Effector CD8-positive, alpha-beta T cell (primary cell): ENCODE results near the gene MGMT.

Experiments
- DNase-seq: peaks from one replicate; lab custom pipeline; 2025; lab: John Stamatoyannopoulos, UW

The MGMT gene

DNA sequence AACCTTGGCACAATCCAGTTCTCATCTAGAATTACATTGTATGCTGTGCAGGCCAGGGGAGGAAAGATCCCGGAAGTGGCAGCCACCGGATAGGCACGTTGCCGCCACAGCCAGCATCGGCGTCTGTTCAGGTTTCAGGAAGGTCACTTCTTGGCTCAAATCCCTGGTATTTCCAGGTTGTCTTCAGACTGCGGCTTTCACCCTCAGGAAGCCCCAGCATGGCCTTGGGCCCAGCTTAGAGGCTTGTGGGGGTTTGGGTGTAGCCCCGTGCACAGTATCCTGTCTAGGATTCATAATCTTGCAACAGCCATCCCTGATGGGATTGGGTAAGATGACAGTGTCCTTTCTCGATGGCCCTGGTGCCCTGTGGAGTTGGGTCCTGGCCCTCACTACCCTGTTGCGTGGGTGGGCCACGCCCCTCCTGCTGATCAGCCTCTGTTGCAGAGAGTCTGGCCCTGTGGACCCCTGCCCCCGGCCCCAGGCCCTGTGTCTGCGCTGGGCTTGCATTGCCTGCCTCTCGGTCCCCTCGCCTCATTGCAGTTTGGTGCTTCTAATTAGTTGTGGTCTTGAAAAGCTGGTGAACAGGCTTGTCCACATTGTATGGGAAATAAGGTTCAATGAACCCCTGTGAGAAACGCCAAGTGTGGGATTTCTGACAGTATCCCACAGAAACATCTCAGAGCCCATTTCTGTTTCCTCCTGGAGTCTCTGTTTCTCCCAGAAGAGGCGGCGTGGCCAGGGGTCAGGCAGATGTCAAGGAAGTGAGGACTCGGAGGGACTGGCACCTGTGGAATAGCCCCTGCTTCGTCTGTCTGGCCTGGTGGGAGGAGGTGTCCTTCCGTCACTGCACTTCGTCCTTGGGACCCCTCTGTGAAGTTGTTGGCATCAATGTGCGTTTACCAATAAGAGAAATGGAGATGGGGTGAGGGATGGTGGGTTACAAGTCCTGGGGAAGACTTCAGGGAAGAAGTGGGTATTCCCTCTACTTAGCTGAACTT is 77.5 kb downstream of the MGMT start:
- no peak for DNase-seq

DNA sequence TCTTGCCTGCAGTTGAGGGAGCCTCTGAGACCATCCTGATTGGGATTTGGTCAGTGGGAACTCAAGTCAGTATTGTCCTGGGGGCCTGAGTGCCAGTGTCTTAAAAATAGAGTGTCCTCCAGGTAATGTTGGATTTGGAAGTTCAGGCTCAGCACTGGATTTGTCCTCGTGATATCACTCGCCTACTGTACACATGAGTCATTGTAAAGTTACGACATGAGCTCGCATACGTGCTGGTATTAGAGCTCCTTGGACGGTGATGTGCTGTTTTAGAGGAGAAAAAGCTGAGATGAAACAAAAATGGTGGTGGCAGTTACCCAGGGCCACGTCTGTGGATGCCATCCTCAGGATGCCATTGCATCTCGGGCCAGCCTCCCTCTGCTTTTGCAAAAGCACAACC is 78.2 kb downstream of the MGMT start:
- no peak for DNase-seq

DNA sequence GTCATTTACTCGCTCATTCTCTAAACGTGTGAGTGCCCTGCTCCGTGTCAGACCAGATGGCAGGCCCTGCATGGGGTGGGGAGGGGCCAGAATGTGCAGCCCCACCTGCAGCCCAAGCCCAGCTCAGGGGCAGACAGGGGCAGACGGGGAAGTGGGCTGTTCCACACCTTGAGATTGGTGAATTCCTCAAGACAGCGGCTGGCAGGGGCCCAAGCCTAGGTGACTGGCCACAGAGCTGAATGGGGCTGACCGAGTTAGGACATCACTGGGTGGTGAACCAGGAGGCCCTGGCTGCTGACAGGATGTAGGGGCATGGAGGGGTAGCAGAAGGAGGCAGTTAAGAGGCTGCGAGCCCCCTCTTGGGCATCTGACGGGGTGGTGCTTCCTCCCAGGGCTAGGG is 79.1 kb downstream of the MGMT start:
- DNase-seq, result no peak

DNA sequence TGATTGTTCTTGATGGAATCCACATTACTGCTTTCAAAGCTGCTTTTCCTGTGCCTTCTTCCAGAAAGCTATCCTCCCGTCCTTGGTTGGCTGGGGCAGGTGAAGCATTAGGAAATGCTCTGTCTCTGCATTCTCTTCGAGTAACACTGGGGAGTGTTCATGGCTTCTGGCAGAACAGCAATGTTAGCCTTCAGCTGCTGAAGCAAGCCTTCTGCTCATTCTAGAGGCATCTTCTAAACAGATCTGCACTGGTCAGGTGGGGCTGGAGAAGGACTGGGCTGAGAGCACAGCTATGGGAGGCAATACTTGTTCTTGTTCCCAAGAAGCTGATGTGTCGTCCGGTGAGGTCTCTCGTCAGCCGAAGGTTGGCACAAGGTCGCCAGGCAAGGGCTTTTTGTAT is 80.6 kb downstream of the MGMT start:
- no peak for DNase-seq

DNA sequence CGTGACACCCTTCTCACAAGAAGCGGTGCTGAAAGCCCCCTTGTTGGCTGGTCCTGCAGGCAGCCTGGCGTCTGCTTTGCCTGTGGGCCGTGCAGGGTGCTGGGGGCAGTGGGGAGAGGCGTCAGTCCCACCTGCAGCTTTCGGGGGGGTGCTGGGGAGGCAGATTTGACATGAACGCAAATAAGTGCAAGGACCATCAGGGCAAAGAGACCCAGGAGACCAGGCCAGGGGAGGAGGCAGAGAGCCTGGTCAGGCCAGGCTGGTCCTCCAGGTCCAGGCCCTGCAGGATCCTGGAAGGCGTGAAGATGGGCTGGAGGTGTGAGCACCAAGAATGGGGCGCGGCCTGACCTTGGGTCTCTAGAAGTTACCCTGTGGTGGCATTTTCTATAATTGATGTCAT is 81.6 kb downstream of the MGMT start:
- DNase-seq, result no peak

DNA sequence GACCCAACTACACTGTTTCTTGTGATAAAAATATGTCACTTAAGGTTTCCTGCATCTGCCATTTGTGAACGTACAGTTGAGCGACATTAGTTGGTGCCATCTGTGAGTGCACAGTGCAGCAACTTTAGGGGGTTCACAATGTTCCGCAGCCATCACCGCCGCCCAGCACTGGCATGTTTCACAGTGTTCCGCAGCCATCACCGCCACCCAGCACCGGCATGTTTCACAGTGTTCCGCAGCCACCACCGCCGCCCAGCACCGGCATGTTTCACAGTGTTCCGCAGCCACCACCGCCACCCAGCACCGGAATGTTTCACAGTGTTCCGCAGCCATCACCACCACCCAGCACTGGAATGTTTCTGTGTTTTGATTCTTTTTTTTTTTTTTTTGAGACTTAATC is 83.0 kb downstream of the MGMT start:
- no peak for DNase-seq

DNA sequence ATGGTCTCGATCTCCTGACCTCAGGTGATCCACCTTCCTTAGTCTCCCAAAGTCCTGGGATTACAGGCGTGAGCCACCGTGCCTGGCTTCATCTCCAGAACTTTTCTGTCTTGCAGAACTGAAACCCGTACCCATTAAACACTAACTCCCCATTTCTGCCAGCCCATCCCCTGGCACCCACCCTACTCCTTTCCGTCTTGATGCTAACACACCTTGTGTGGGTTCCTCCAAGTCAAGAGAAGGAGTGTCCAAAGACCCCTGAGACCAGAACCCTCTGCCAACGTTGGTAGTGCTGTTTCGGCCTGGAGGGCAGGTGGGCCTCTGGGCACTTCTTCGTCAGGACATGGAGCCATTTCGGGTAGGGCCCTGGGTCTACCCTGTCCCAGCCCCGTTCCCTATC is 83.6 kb downstream of the MGMT start:
- no peak for DNase-seq

DNA sequence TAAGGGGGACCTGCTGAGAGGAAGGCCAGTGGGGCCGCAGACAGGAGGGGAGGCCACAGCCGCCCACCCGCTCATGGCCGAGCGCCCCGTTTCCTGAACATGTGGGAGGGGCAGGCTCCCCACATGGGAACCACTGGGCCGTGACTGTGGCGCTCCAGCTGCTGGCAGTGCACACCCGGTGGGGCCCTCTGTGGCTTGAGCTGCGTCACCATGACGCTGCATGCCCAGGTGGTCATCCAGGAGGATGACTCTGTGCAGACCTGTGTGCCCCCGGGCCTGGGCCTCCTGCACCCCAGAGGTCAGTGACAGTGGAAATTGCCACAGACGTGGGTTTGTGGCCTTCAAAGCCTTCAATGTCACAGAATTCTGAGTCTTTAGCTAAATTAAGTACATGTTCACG is 85.1 kb downstream of the MGMT start:
- no peak for DNase-seq

DNA sequence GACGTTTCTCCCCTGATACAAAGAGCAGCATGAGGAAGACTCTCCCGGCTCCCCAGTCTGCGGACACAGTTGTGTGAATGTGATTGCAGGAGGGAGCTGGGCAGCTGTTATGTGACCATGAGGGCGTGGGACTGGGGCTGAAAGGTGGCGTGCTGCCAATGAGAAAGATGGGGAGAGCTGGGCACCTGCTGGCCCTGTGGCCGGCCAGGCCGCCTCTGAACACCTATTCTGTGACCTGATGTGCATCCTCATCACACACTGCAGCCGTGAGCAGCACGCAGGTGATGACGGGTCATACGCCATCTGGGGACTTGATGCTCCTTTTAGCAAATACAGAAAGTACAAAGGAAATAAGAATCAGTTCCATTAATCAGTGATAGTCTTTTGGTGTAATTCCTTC is 86.9 kb downstream of the MGMT start:
- no peak for DNase-seq

DNA sequence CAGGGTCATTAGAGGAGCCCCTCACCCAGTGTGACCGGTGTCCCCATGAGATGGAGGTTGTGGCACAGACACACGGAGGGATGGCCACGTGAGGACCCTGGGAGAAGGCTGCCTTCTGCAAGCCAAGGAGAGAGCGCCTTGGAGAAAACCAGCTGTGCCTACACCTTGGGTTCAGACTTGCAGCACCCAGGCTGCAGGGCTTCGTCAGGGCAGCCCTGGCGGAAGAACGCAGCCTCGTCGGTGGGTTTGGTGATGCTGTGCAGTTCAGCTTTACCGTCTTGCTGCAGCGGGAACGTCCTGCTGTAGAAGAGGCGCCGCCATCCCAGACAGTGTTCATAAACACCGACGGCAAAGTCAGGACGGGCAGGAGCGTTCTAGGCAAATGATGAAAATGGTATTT is 89.3 kb downstream of the MGMT start:
- DNase-seq, result no peak

DNA sequence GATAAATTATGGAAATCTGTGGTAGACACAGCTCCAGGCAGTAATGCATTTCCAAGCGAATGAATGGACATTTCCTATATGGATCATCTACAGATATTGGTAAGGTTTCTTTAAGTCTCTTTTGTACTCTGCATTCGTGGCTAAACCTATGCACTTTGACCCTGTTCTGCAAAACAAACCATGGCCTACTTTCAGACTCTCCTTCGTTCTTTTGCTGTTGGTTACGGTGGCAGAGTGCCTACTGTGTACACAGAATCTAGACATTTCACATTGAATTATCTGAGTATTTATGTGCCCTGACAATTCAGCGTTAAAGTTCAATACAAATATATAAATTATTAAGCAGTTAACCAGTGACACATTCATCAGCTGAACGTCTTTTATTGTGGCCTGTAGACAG is 93.3 kb downstream of the MGMT start:
- no peak for DNase-seq

DNA sequence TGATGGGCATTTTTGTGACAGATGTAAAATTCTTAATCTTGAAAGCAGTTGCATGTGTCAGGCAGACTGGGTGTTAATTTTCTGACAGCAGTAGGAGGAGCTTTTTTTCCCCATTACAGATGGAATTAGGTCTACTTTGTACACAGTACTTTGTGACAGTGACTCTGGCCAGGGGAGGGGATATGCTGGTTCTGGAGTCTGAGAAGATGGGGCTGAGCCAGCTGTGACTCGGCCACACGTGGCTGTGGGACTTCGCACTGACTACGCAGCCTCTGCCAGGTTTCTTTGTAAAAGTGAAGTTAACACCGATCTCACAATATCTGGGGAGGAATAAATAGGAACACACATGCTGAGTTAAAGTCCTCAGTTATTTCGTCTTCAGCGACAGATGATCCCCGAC is 95.4 kb downstream of the MGMT start:
- DNase-seq, result no peak

DNA sequence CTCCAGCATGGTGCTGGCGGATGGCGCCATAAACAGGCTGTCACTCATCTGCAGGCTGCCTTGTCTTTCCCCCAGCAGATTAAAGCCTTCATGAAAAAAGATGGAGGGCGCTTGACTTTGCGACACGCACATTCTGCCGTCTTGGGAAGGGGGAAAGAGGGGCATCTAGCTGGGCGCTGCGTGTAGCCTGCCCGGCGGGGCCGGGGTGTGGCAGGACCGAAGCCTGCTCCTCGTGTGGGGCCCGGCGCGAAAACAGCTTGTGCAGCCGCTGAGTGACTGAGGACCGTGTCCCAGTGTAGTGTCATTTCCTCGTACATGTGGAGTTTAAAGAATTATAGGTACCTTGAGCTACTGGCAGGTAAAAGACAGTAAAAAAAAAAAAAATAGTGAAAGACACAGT is 97.9 kb downstream of the MGMT start:
- DNase-seq, result no peak

DNA sequence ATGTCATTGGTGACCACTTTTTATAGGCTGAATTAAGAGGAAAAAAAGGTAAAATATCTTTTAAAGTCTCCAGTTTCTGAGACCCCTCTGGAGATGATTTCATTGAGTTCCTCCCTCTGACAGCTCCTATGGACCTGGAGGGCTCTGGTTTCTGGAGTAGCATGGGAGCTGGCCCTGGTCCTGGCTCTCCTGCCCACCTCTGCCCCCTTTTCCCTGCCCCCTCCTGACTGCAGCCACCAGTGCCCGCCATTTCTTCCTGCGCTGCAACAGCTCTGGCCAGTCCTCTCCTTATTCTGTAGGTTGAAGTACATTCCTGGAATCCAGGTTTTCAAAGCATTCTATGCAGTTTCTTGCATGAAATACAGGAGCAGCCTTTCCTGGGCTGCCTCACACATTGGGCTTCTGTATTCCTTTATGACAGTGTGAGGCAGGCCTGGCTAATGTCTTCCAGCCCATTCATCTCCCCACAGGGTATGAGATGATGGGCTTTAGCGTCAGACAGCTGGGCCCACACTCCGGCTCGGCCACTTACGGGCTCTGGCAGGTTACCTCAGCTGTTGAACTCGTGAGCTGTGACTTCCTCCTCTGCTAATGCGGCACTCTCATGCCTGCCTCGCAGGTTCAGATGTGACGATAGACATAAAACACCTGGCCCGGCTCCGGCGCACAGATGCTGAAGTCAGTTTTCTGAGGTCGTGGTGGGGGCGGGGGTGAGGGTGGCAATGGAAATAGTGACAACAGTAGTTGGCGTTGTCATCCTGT is 101.7 kb downstream of the MGMT start:
- no peak for DNase-seq

DNA sequence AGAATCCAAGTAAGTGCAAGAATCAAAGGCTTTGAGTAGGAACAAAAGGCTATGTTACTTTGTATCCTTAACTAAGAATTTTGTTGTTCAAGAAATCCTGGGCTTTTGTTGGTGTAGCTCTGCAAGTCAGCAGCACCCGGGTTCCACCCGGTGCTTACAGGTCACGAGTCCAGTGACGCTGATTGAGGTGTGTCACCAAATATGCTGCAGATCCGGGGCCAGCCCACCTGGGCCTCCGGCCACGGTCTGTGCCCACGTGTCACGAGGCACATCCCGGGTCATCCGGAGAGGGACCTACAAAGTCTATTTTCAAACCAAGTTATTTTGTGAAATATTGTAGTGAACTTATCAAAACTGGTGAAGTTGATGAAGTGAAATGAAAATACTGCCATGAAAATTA is 103.1 kb downstream of the MGMT start:
- DNase-seq, result no peak

DNA sequence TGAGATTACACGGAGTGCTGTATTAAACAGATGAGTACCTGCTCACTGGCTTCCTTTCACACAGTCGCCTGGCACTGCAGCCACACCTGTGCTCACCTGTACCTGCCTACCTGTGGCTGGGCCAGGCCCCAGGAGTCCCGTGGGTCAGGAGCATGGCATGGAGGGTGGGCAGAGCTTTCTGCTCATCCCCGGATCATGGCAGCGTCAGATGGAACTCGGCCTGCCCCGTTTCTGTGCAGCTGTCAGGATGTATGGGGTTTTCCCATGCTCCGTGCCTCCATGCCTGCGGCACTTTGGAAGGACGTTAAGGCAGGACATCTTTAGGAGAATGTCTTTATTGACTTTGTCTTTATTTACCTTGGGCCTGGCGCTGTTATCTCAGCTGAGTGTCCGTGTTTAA is 112.2 kb downstream of the MGMT start:
- DNase-seq, result no peak

DNA sequence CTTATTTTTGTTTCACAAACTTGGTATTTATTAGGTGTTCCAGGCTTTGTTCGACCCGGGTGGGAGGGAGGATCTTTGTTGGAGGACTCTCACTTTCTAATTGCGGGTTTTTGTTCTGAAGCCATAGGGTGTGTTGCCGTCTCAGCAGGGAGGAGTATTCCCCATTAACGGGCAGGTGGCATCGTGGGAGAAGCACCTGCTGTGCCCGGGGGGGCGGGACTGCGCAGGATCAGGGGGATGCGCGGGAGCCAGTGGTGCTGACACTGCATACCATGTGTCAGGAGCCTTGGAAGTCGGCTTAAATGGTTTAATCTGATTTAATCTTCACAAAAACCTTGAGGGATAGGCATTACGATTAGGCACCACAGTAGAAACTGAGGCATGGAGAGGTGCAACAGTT is 113.0 kb downstream of the MGMT start:
- no peak for DNase-seq

DNA sequence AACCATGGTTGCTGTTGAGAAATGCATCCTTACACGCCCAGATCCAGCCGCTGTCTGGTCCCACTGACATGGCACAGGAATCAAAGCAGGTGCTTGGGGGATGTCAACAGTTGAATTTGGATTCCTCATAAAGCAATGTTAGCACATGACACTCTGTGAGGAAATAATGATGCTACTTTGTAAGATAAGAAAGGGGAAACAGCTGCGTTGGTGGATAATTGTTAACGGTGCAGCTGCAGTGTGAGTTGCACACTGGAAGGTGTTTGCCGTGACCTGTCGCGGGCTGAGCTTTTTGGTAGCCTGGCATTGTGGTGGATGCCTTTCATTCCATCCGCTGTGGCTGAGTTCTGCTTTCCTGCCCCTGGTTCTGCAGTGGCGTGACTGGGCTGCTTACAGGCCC is 113.9 kb downstream of the MGMT start:
- no peak for DNase-seq

DNA sequence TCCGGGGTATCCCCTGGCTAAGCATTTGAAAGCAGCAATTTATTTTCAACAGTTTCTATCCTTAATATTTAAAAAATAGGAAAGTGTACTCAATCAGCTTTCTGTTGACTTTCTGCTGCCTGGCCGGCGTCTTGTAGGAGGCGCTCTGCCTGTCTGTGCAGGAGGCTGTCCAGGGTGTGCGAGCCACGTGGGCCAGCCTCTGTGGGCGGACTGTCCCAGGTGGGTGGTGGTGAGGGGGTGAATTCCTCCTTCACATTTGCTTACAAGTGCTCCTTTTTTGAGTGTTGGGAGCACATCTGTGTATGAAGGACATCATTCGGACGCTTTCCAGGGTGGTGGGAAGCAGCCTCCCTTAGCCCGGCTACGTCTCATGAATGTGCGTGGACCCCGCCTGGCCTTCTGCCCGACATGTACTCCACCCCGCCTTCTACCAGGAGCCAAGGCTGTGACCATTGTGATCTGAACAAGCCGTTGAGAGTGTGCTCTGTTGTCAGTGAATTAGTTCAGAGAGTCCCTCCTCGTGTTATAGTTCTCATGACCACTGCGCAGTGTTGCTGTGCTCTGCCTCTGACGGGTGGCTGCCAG is 114.9 kb downstream of the MGMT start:
- no peak for DNase-seq

DNA sequence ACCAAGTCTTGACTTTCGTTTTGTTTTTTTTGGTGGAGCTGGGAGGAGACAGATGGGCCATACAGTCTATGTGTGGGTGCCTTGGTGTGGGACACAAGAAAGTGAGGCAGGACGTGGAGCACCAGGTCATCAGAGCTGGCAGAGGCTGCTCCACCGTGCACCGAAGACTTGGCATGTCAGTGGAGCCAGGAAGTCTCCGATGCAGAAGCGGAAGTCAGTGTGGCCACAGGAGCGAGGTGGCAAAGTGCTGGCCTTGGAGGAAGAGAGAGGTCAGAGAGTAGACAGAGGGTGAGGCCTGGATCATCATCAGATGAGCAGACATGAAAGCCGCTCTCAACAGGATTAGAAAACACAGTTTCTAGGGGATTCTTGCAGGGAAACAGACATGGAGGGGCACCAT is 116.8 kb downstream of the MGMT start:
- DNase-seq, result no peak

DNA sequence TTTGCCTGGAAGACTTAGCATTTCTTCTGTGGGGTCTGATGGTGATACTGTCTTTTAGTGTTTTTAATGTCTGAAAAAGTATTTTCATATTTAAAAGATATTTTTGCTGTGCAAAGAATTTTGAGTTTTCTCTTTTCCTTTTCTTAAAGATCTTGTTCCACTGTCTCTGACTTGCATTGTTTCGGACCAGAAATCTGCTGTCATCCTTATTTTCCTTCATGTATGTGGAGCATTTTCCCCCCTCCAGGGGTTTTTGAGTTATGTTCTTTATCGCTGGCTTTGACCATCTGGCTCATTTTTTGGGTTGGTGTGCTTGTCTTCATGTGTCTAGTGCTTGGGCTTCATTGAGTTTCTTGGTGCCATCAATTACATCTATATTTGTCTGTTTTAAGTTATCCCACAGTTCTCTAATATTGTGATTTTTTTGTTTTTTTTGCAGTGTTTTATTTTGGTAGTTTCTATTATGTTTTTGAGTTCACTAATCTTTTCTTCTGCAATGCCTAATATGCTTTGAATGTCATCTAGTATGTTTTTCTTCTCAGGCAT is 119.9 kb downstream of the MGMT start:
- DNase-seq, result no peak

DNA sequence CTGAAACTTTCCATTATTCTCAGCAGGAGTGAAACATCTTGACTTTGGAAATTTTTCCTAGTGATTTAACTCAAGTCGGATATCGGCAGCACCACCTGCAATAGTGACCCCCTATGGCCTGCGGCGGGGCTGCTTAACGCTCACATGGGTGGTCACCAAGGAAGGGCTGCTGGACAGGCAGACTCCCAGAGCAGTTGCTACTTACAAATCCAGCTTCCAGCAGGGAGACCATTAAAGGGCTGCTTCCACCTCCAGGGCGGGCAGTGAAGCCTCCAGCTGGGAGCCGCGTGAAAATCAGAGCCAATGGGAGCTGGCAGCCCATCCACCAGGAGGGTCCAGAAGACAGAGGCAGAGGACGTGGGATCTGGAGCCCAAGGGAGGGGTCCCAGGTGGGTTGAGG is 122.5 kb downstream of the MGMT start:
- no peak for DNase-seq

DNA sequence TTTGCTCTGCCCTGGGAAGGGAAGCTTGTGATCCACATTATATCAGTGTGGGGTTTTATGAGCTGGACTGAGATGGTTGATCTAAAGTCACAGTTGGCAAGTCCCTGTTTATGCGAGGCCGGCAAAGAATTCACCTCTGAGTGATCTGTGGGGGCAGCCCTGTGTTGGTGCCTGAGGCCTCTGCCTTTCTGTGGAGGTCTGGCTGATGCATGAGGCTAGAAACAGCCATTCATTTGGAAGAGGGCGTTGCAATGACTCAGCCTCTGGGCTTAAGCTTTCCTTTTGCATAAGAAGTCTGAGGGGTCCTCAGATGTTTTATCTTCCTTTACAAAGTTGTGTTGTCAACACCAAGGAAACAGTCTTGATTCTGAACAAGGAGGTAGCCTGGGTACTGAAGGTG is 126.9 kb downstream of the MGMT start:
- no peak for DNase-seq
